Common myeloid progenitor, CD34-positive (primary cell): Measurements from ENCODE around the gene HLA-DQB1.
A peak's percentile ranks its signal among the peaks of the same experiment; 100 is the strongest.

Experiments used
- CTCF ChIA-PET: fragments of 350-600 bp; sonication (Branson Sonifier 250); formaldehyde crosslinking; loops from one replicate; lab custom pipeline; 2021; ENCODE audit warnings: antibody characterized with exemption; lab: Charles Lee
- POLR2A ChIA-PET: fragments of 350-600 bp; sonication (Branson Sonifier 250); formaldehyde crosslinking; loops from one replicate; lab custom pipeline; 2021; ENCODE audit warnings: antibody characterized with exemption; lab: Charles Lee
- DNase-seq, 3 donors: peaks; one replicate each; pipeline versions ENCODE4 v3.0.0 to v3.0.0-alpha.2; 2013
- H3K27ac ChIP-seq, 2 experiments: 1 replicate in 1 of 2; 2 replicates in 1 of 2; pipeline ENCODE4 v1.7.0; 2013; ENCODE audit warnings: inconsistent platforms in 2 of 2, low read length in 2 of 2, mild to moderate bottlenecking in 2 of 2, low read depth in 1 of 2, moderate library complexity in 1 of 2; ENCODE audit not compliant: severe bottlenecking in 2 of 2, insufficient read depth in 1 of 2, poor library complexity in 1 of 2
- H3K27me3 ChIP-seq, 5 experiments: replicated peaks in 2 of 5; 1 replicate in 3 of 5; 2 replicates in 2 of 5; pipeline versions ENCODE4 v1.6.1 to v1.7.0; 2013; ENCODE audit warnings: low read length in 4 of 5, mild to moderate bottlenecking in 2 of 5, moderate library complexity in 2 of 5, inconsistent platforms in 1 of 5; ENCODE audit not compliant: insufficient read depth in 5 of 5, control insufficient read depth in 4 of 5
- H3K36me3 ChIP-seq, 4 experiments: 1 replicate in 2 of 4; 2 replicates in 2 of 4; pipeline versions ENCODE4 v1.6.1 to v1.7.0; 2013; ENCODE audit warnings: low read length in 3 of 4, control low read depth in 1 of 4, mild to moderate bottlenecking in 1 of 4; ENCODE audit not compliant: control insufficient read depth in 4 of 4, insufficient read depth in 4 of 4
- H3K4me1 ChIP-seq, 4 experiments: 1 replicate in 3 of 4; 2 replicates in 1 of 4; pipeline versions ENCODE4 v1.6.1 to v1.7.1; 2013; ENCODE audit warnings: low read length in 3 of 4, mild to moderate bottlenecking in 3 of 4, control low read depth in 1 of 4, inconsistent platforms in 1 of 4, moderate library complexity in 1 of 4; ENCODE audit not compliant: control insufficient read depth in 4 of 4, insufficient read depth in 4 of 4; ENCODE audit errors: control extremely low read depth in 1 of 4
- H3K4me3 ChIP-seq, 7 experiments: 1 replicate in 4 of 7; 2 replicates in 3 of 7; pipeline versions ENCODE4 v1.5.1 to v1.7.0; 2013; ENCODE audit warnings: mild to moderate bottlenecking in 7 of 7, low read length in 6 of 7, moderate library complexity in 6 of 7, inconsistent platforms in 2 of 7, low read depth in 2 of 7, control low read depth in 1 of 7; ENCODE audit not compliant: insufficient read depth in 4 of 7, control insufficient read depth in 1 of 7; ENCODE audit errors: extremely low read depth in 1 of 7
- H3K9me3 ChIP-seq, 5 experiments: 1 replicate in 4 of 5; 2 replicates in 1 of 5; pipeline versions ENCODE4 v1.6.1 to v1.7.1; 2013; ENCODE audit warnings: low read length in 4 of 5, mild to moderate bottlenecking in 2 of 5, inconsistent platforms in 1 of 5, low read depth in 1 of 5, moderate library complexity in 1 of 5; ENCODE audit not compliant: control insufficient read depth in 4 of 5, insufficient read depth in 2 of 5; ENCODE audit errors: control extremely low read depth in 1 of 5
- WGBS: methylation state at CpG from one replicate; pipeline ENCODE4 v1.1.5; 2013; ENCODE audit not compliant: insufficient coverage; 5-methylcytosine and 5-hydroxymethylcytosine counted together

The HLA-DQB1 gene

GRCh38 chr6:32621372-32621771, 45.1 kb downstream of the HLA-DQB1 start:
- peaks cover 9 to 21% (median 16%) of the 10 kb centered on the region in 4 experiments for H3K4me1 ChIP-seq
- peaks cover 0 to 5% (median 0%) of the 10 kb centered on the region in 5 experiments for H3K9me3 ChIP-seq
- ChIA-PET POLR2A (no interaction called here), CTCF (interaction anchor here (1.1 to 2.5 kb wide), 3 partner anchors 12 to 79 kb away, joined by 3 to 5 read pairs (median 4); no protein-coding TSS in a partner anchor)
- no peak for DNase-seq
- WGBS = 50% methylated on average over 2 of the region's 3 CpGs
- H3K27ac ChIP-seq = no peak overlapping the region
- no peaks in the 10 kb centered on the region for H3K36me3 ChIP-seq
- H3K4me3 ChIP-seq = no peak overlapping the region
- no peaks in the 10 kb centered on the region for H3K27me3 ChIP-seq

DNA sequence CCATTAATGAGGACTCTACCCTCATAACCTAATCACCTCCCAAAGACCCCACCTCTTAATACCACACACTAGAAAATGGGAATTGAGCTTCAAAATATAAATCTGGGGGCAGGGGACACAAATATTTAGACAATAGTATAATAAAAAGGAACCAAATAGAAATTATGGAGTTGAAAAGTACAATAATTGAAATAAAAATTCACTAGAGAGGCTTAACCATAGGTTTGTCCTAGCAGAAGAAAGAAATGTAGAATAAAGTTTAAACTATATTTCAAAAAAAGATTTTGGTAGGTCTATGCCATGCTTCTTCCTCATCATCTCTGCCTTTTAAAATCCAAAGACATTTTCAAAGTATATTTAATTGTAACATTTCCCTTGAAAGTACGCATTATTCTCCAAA, 48.7 kb downstream of the HLA-DQB1 start:
- H3K36me3 ChIP-seq = no peaks in the 10 kb centered on the region
- ChIA-PET POLR2A (no interaction called here), CTCF (interaction anchor here (0.6 to 1.2 kb wide), 2 partner anchors 168 to 204 kb away, joined by 3 read pairs; no protein-coding TSS in a partner anchor)
- no peaks in the 10 kb centered on the region for H3K27me3 ChIP-seq
- no peak overlapping the region for H3K27ac ChIP-seq
- DNase-seq = no peak
- peaks cover 0 to 5% (median 0%) of the 10 kb centered on the region in 5 experiments for H3K9me3 ChIP-seq
- H3K4me1 ChIP-seq = peaks cover 6 to 10% (median 8%) of the 10 kb centered on the region in 4 experiments
- WGBS = 100% methylated on average over 1 of the region's 1 CpG
- no peak overlapping the region for H3K4me3 ChIP-seq

- no peak overlapping the region for H3K27ac ChIP-seq
- POLR2A ChIA-PET = no interaction called here
- DNase-seq = no peak
- H3K4me1 ChIP-seq = no peaks in the 10 kb centered on the region
- no peak overlapping the region for H3K4me3 ChIP-seq
- CTCF ChIA-PET = interaction anchor here (1.2 to 1.5 kb wide), 3 partner anchors 11 to 185 kb away, joined by 3 to 4 read pairs (median 4); no protein-coding TSS in a partner anchor
- no peaks in the 10 kb centered on the region for H3K27me3 ChIP-seq
- 60% methylated on average over 1 of the region's 3 CpGs for WGBS
- H3K9me3 ChIP-seq = peaks cover 0 to 5% (median 0%) of the 10 kb centered on the region in 5 experiments
- no peaks in the 10 kb centered on the region for H3K36me3 ChIP-seq
These were observed 50.4 kb downstream of the HLA-DQB1 start for GRCh38 chr6:32615885-32616532.

DNA sequence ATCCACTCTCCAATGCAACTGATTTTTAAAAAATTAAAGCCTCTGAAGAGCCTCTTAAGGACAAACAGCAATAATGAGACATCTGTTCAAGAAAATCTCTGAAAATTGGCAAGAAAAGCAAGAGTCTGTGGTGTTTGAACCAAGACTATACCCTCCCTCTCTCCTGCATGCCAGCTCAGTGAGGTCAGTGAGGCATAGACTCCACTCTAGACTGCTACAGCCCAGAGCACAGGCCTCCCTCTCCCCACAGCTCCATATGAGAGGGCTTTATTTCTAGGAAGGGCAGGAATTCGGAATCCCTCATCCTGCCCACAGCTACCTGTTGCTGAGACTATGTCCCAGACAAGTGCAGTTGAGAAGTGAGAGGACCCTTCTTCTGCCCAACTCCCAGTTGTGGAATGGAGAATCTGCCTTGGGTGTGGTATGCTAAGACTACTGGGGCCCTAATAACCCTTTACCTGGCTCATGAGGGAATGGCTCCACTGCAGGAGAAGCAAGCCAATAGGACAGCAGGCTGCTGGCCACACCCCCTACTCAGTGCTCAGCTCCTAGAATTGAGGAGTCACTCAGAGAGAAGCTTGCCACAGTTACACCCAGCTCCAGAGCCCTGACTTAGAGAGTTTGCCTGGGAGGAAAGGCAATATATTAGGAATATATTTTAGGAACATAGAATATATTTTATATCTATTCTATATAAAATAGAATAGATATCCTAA, 51.9 kb downstream of the HLA-DQB1 start:
- Histone ChIP-seq H3K9me3 (peaks cover 0 to 5% (median 0%) of the 10 kb centered on the region in 5 experiments), H3K4me3 (no peak overlapping the region), H3K27me3 (no peaks in the 10 kb centered on the region), H3K36me3 (no peaks in the 10 kb centered on the region), H3K4me1 (peaks cover 0 to 7% (median 5%) of the 10 kb centered on the region in 4 experiments), H3K27ac (no peak overlapping the region)
- DNase-seq = no peak
- ChIA-PET CTCF (interaction anchor here (1.5 kb wide), 1 partner anchor 12 kb away, joined by 4 read pairs; no protein-coding TSS in a partner anchor), POLR2A (no interaction called here)
- 38% methylated on average over 1 of the region's 1 CpG for WGBS

- Histone ChIP-seq H3K4me1 (peaks cover 0 to 11% (median 9%) of the 10 kb centered on the region in 4 experiments), H3K27ac (no peak overlapping the region), H3K9me3 (peaks cover 0 to 3% (median 0%) of the 10 kb centered on the region in 5 experiments), H3K36me3 (no peaks in the 10 kb centered on the region), H3K4me3 (no peak overlapping the region), H3K27me3 (no peaks in the 10 kb centered on the region)
- DNase-seq = no peak
- WGBS = 30% methylated on average over 2 of the region's 6 CpGs
- POLR2A ChIA-PET = no interaction called here
- CTCF ChIA-PET = no interaction called here
These were observed 53.0 kb downstream of the HLA-DQB1 start for GRCh38 chr6:32613475-32613874.

GRCh38 chr6:32610682-32611296, 55.7 kb downstream of the HLA-DQB1 start:
- no peak overlapping the region for H3K4me3 ChIP-seq
- H3K36me3 ChIP-seq = no peaks in the 10 kb centered on the region
- H3K27me3 ChIP-seq = no peaks in the 10 kb centered on the region
- ChIA-PET POLR2A (no interaction called here), CTCF (interaction anchor here (0.6 kb wide), 1 partner anchor 21 kb away, joined by 3 read pairs; no protein-coding TSS in a partner anchor)
- no peak for DNase-seq
- WGBS = 0% methylated on average over 1 of the region's 3 CpGs
- H3K4me1 ChIP-seq = peaks cover 0 to 14% (median 9%) of the 10 kb centered on the region in 4 experiments
- peak overlapping the region; percentile 95 to 97 for H3K27ac ChIP-seq
- H3K9me3 ChIP-seq = no peaks in the 10 kb centered on the region
